ENCODE data around the gene PAMR1.

The PAMR1 gene

GRCh38 chr11:35390737-35391682 is 134.4 kb downstream of the PAMR1 start:
- H3K4me3 ChIP-seq (ENCODE audit: low read length, poor library complexity, severe bottlenecking), result no peak overlapping the region
- H3K9ac ChIP-seq (ENCODE audit: low read depth, low read length, poor library complexity, severe bottlenecking), result no peak overlapping the region

DNA sequence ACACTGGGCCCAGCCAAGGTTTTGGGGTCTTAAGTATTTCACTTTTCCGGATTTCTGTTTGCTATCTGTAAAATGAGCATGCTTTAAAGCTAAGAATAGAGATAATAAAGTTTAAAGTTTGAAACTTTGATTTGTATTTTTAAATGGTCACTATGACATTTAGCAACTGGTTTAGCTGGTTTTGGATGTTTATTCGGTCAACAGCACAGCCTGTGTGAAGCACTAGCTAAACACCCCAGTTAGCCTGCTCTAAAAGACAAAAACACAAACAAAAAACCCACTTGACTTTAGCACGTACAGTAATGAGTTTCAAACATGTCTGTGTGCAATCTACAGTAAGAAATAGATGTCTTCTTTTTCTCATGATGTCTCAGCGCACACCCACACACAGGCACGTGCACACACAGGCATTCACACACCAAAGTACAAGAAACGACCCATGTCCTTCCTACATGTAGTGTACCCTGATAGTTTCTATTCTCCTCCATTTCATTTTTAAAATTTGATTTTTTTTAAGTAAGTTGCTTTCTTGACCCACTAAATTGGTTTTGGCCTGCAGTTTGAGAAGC is 135.4 kb downstream of the PAMR1 start:
- Histone ChIP-seq H3K4me2 (ENCODE audit: low read depth, low read length, poor library complexity, severe bottlenecking) (no peak overlapping the region), H3K79me2 (ENCODE audit: insufficient read depth, low read length) (no peaks in the 10 kb centered on the region), H3K36me3 (ENCODE audit: insufficient read depth, low read length) (no peaks in the 10 kb centered on the region), H4K20me1 (ENCODE audit: insufficient read depth, low read length, poor library complexity, severe bottlenecking) (no peaks in the 10 kb centered on the region), H2AFZ (ENCODE audit: low read length) (no peak overlapping the region), H3K9me2 (replicated peaks; ENCODE audit: low read depth, low read length) (no peaks in the 10 kb centered on the region), H3K9ac (ENCODE audit: low read depth, low read length, poor library complexity, severe bottlenecking) (no peak overlapping the region), H3K4me3 (ENCODE audit: low read length, poor library complexity, severe bottlenecking) (no peak overlapping the region), H3K4me1 (ENCODE audit: insufficient read depth, low read length, poor library complexity, severe bottlenecking) (no peaks in the 10 kb centered on the region), H3K9me3 (ENCODE audit: insufficient read depth, low read depth, low read length) (no peaks in the 10 kb centered on the region), H3F3A (ENCODE audit: low read depth) (no peaks in the 10 kb centered on the region), H3K27me3 (ENCODE audit: insufficient read depth, low read length, poor library complexity, severe bottlenecking) (no peaks in the 10 kb centered on the region)
- no peak for TF ChIP-seq CTCF (conservative IDR thresholded peaks at IDR 0.05; ENCODE audit: low read length)
- TF ChIP-seq EZH2phosphoT487 (IDR thresholded peaks at IDR 0.05; ENCODE audit: borderline replicate concordance), result no peak

More at GRCh38 chr11:35390737-35391682, 134.4 kb downstream of the PAMR1 start:
- no peaks in the 10 kb centered on the region for H3K9me3 ChIP-seq (ENCODE audit: insufficient read depth, low read depth, low read length)
- no peaks in the 10 kb centered on the region for H3K27me3 ChIP-seq (ENCODE audit: insufficient read depth, low read length, poor library complexity, severe bottlenecking)
- no peak overlapping the region for H3K4me2 ChIP-seq (ENCODE audit: low read depth, low read length, poor library complexity, severe bottlenecking)
- no peaks in the 10 kb centered on the region for H3K9me2 ChIP-seq (replicated peaks; ENCODE audit: low read depth, low read length)
- H4K20me1 ChIP-seq (ENCODE audit: insufficient read depth, low read length, poor library complexity, severe bottlenecking), result no peaks in the 10 kb centered on the region
- no peaks in the 10 kb centered on the region for H3K36me3 ChIP-seq (ENCODE audit: insufficient read depth, low read length)
- no peaks in the 10 kb centered on the region for H3F3A ChIP-seq (ENCODE audit: low read depth)
- TF ChIP-seq EZH2phosphoT487 (IDR thresholded peaks at IDR 0.05; ENCODE audit: borderline replicate concordance), result no peak
- no peak for TF ChIP-seq CTCF (conservative IDR thresholded peaks at IDR 0.05; ENCODE audit: low read length)
- no peaks in the 10 kb centered on the region for H3K4me1 ChIP-seq (ENCODE audit: insufficient read depth, low read length, poor library complexity, severe bottlenecking)
- no peak overlapping the region for H2AFZ ChIP-seq (ENCODE audit: low read length)
- H3K79me2 ChIP-seq (ENCODE audit: insufficient read depth, low read length), result no peaks in the 10 kb centered on the region

DNA sequence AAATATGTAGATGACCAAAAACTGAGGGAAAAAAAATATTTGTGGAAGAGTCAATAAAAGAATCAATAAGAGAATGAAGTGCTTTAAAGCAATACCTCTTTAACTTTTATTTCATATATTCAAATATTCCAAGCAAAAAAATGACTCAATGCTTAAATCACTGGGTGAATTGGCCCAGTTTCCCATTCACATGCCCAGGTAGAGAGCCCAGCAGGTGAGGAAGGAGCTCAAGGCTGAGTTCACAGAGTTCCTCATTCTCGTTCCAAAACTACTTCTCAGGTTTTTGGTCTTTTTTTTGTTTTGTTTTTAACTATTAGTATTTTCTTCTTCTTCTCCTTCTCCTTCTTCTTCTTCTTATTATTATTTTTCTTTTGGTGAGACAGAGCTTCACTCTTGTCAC is 136.3 kb downstream of the PAMR1 start:
- H4K20me1 ChIP-seq (ENCODE audit: insufficient read depth, low read length, poor library complexity, severe bottlenecking), result no peaks in the 10 kb centered on the region
- TF ChIP-seq CTCF (conservative IDR thresholded peaks at IDR 0.05; ENCODE audit: low read length) (no peak), EZH2phosphoT487 (IDR thresholded peaks at IDR 0.05; ENCODE audit: borderline replicate concordance) (no peak)
- no peaks in the 10 kb centered on the region for H3K4me1 ChIP-seq (ENCODE audit: insufficient read depth, low read length, poor library complexity, severe bottlenecking)
- no peaks in the 10 kb centered on the region for H3K79me2 ChIP-seq (ENCODE audit: insufficient read depth, low read length)
- no peaks in the 10 kb centered on the region for H3F3A ChIP-seq (ENCODE audit: low read depth)
- H3K9me3 ChIP-seq (ENCODE audit: insufficient read depth, low read depth, low read length), result no peaks in the 10 kb centered on the region
- H3K9ac ChIP-seq (ENCODE audit: low read depth, low read length, poor library complexity, severe bottlenecking), result no peak overlapping the region
- H3K27me3 ChIP-seq (ENCODE audit: insufficient read depth, low read length, poor library complexity, severe bottlenecking), result no peaks in the 10 kb centered on the region
- H3K9me2 ChIP-seq (replicated peaks; ENCODE audit: low read depth, low read length), result no peaks in the 10 kb centered on the region
- H3K4me2 ChIP-seq (ENCODE audit: low read depth, low read length, poor library complexity, severe bottlenecking), result no peak overlapping the region
- no peak overlapping the region for H3K4me3 ChIP-seq (ENCODE audit: low read length, poor library complexity, severe bottlenecking)
- no peak overlapping the region for H2AFZ ChIP-seq (ENCODE audit: low read length)
- H3K36me3 ChIP-seq (ENCODE audit: insufficient read depth, low read length), result no peaks in the 10 kb centered on the region

All from Loucy (cell line).